SK-N-SH treated with all-trans-retinoic acid at 6 μM for 48 hours (cell line): ENCODE data around the gene PPP4R4.

ENCODE experiments used
- ATAC-seq: fragments of 200-7000 bp; cut with Tn5 transposase; 3 replicates; pipeline ENCODE4 v1.9.1; 2020; ENCODE audit warnings: mild to moderate bottlenecking, moderate library complexity
- ARNTL ChIP-seq: fragments of 450-650 bp; formaldehyde crosslinking; IDR thresholded peaks from 2 replicates; pipeline ENCODE4 v1.5.0; 2020; ENCODE audit warnings: low read depth, mild to moderate bottlenecking, moderate library complexity, borderline replicate concordance
- BACH2 ChIP-seq: fragments of 250-450 bp; sonication (Bioruptor Pico); IDR thresholded peaks from 2 replicates; pipeline ENCODE4 v1.9.0; 2021; ENCODE audit warnings: mild to moderate bottlenecking, borderline replicate concordance
- CSDC2 ChIP-seq: fragments of 250-450 bp; sonication (Bioruptor Pico); IDR thresholded peaks from 2 replicates; pipeline ENCODE4 v1.5.0; 2020; ENCODE audit warnings: mild to moderate bottlenecking, moderate library complexity
- ESRRG ChIP-seq: fragments of 250-450 bp; sonication (Bioruptor Pico); IDR thresholded peaks from 2 replicates; pipeline ENCODE4 v1.6.1; 2021; ENCODE audit warnings: mild to moderate bottlenecking
- ISL1 ChIP-seq: fragments of 250-450 bp; sonication (Bioruptor Pico); IDR thresholded peaks from 2 replicates; pipeline ENCODE4 v2.1.2; 2022; ENCODE audit warnings: mild to moderate bottlenecking, moderate library complexity
- OSR1 ChIP-seq: fragments of 250-450 bp; sonication (Bioruptor Pico); IDR thresholded peaks from 2 replicates; pipeline ENCODE4 v1.8.0; 2022; ENCODE audit warnings: moderate library complexity, mild to moderate bottlenecking, inconsistent platforms
- PPARA ChIP-seq: fragments of 250-450 bp; sonication (Bioruptor Pico); IDR thresholded peaks from 2 replicates; pipeline ENCODE4 v1.5.0; 2020; ENCODE audit warnings: mild to moderate bottlenecking, borderline replicate concordance
- RARB ChIP-seq: fragments of 250-450 bp; sonication (Bioruptor Pico); IDR thresholded peaks from 2 replicates; pipeline ENCODE4 v1.8.0; 2021; ENCODE audit warnings: mild to moderate bottlenecking, moderate library complexity
- SNAI2 ChIP-seq: fragments of 250-450 bp; sonication (Bioruptor Pico); IDR thresholded peaks from 2 replicates; pipeline ENCODE4 v1.5.0; 2020; ENCODE audit warnings: mild to moderate bottlenecking, moderate library complexity
- TCF4 ChIP-seq: fragments of 250-450 bp; sonication (Bioruptor Pico); IDR thresholded peaks from 2 replicates; pipeline ENCODE4 v1.8.0; 2021; ENCODE audit warnings: mild to moderate bottlenecking, moderate library complexity, borderline replicate concordance
- TOX ChIP-seq: fragments of 250-450 bp; sonication (Bioruptor Pico); IDR thresholded peaks from 2 replicates; pipeline ENCODE4 v1.8.0; 2021; ENCODE audit warnings: mild to moderate bottlenecking, moderate library complexity, borderline replicate concordance
- ZFP3 ChIP-seq: fragments of 250-450 bp; sonication (Bioruptor Pico); IDR thresholded peaks from 2 replicates; pipeline ENCODE4 v1.5.0; 2020; ENCODE audit warnings: mild to moderate bottlenecking, moderate library complexity
- ZFP30 ChIP-seq: fragments of 450-650 bp; formaldehyde crosslinking; IDR thresholded peaks from 2 replicates; pipeline ENCODE4 v1.5.0; 2022; ENCODE audit warnings: mild to moderate bottlenecking, moderate library complexity
- ZNF565 ChIP-seq: fragments of 450-650 bp; formaldehyde crosslinking; conservative IDR thresholded peaks from 2 replicates; pipeline ENCODE4 v1.5.0; 2020; ENCODE audit warnings: low read depth, mild to moderate bottlenecking, moderate library complexity
- ZNF70 ChIP-seq: fragments of 450-650 bp; formaldehyde crosslinking; IDR thresholded peaks from 2 replicates; pipeline ENCODE4 v1.5.0; 2020; ENCODE audit warnings: mild to moderate bottlenecking, moderate library complexity
- ZNF8 ChIP-seq: fragments of 450-650 bp; formaldehyde crosslinking; IDR thresholded peaks from 2 replicates; pipeline ENCODE4 v1.5.0; 2020; ENCODE audit warnings: mild to moderate bottlenecking, moderate library complexity
- TF ChIP-seq, protein P1 (sequence below): fragments of 250-450 bp; sonication (Bioruptor Pico); IDR thresholded peaks from 2 replicates; pipeline ENCODE4 v1.8.0; 2021; ENCODE audit warnings: low read depth, mild to moderate bottlenecking, moderate library complexity, borderline replicate concordance
- TF ChIP-seq, protein P2 (sequence below): fragments of 250-450 bp; sonication (Bioruptor Pico); IDR thresholded peaks from 2 replicates; pipeline ENCODE4 v1.8.0; 2020; ENCODE audit warnings: mild to moderate bottlenecking, moderate library complexity, borderline replicate concordance
- TF ChIP-seq, protein P3 (sequence below): fragments of 250-450 bp; sonication (Bioruptor Pico); IDR thresholded peaks from 2 replicates; pipeline ENCODE4 v1.5.1; 2021; ENCODE audit warnings: mild to moderate bottlenecking, moderate library complexity
- TF ChIP-seq, protein P4 (sequence below): fragments of 250-450 bp; sonication (Bioruptor Pico); IDR thresholded peaks from 2 replicates; pipeline ENCODE4 v1.5.1; 2020; ENCODE audit warnings: low read depth, mild to moderate bottlenecking, moderate library complexity

Gene PPP4R4

DNA sequence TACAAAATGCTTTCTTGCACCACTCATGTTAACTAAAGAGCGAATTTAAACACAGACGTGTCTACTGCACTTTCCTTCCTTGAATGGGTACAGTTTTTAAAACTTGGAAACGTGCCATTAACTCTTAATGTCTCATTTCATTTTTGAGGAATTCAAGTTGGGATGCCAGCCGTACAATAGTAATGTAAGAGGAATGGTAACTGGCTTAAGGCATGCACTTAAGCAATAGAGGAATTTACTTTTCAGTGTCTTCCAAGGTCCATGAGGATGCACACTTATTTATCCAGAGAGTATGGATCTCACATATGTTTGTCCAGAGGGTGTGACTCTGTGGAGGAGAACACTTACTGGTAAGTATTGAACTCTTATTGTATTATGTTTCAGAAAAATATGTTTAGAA lies 52.9 kb downstream of the PPP4R4 start:
- TF ChIP-seq PPARA: no peak
- peak; percentile 77 for TF ChIP-seq ISL1 (CRISPR knock-in tag)
- no peak for TF ChIP-seq RARB (CRISPR knock-in tag)
- TF ChIP-seq, protein P1, sequence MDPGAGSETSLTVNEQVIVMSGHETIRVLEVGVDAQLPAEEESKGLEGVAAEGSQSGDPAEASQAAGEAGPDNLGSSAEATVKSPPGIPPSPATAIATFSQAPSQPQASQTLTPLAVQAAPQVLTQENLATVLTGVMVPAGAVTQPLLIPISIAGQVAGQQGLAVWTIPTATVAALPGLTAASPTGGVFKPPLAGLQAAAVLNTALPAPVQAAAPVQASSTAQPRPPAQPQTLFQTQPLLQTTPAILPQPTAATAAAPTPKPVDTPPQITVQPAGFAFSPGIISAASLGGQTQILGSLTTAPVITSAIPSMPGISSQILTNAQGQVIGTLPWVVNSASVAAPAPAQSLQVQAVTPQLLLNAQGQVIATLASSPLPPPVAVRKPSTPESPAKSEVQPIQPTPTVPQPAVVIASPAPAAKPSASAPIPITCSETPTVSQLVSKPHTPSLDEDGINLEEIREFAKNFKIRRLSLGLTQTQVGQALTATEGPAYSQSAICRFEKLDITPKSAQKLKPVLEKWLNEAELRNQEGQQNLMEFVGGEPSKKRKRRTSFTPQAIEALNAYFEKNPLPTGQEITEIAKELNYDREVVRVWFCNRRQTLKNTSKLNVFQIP (CRISPR knock-in tag): no peak
- no peak for TF ChIP-seq ZFP3 (CRISPR knock-in tag)
- TF ChIP-seq ZNF8 (CRISPR knock-in tag): no peak
- no peak for TF ChIP-seq OSR1 (CRISPR knock-in tag)
- TF ChIP-seq TCF4 (CRISPR knock-in tag): no peak
- ATAC-seq: peak; percentile 90

DNA sequence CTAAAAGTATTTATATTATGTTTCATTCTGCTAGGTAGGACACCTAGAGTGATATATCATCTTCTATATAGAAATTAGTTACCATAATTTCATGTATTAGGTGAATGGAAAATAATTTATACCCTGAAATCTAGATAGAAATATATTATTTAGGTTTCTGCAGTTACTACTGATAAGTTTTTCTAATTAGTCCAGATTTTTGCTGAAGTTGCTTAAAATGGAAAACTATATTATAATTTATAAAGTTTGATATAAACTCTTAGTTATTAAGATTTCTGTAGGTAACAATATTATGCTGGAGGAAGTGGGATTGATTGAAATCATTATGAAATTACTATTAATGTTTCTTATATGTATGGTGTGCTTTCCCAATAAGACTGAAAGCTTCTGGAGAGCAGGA lies 62.9 kb downstream of the PPP4R4 start:
- ATAC-seq: no peak
- TF ChIP-seq ZNF565 (CRISPR knock-in tag): no peak
- TF ChIP-seq, protein P2, sequence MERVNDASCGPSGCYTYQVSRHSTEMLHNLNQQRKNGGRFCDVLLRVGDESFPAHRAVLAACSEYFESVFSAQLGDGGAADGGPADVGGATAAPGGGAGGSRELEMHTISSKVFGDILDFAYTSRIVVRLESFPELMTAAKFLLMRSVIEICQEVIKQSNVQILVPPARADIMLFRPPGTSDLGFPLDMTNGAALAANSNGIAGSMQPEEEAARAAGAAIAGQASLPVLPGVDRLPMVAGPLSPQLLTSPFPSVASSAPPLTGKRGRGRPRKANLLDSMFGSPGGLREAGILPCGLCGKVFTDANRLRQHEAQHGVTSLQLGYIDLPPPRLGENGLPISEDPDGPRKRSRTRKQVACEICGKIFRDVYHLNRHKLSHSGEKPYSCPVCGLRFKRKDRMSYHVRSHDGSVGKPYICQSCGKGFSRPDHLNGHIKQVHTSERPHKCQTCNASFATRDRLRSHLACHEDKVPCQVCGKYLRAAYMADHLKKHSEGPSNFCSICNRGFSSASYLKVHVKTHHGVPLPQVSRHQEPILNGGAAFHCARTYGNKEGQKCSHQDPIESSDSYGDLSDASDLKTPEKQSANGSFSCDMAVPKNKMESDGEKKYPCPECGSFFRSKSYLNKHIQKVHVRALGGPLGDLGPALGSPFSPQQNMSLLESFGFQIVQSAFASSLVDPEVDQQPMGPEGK (CRISPR knock-in tag): no peak
- no peak for TF ChIP-seq CSDC2 (CRISPR knock-in tag)
- TF ChIP-seq ZFP3 (CRISPR knock-in tag): no peak
- no peak for TF ChIP-seq ZNF70 (CRISPR knock-in tag)
- TF ChIP-seq OSR1 (CRISPR knock-in tag): no peak
- TF ChIP-seq ARNTL (CRISPR knock-in tag): no peak
- no peak for TF ChIP-seq ESRRG
- no peak for TF ChIP-seq BACH2
- TF ChIP-seq SNAI2 (CRISPR knock-in tag): no peak

DNA sequence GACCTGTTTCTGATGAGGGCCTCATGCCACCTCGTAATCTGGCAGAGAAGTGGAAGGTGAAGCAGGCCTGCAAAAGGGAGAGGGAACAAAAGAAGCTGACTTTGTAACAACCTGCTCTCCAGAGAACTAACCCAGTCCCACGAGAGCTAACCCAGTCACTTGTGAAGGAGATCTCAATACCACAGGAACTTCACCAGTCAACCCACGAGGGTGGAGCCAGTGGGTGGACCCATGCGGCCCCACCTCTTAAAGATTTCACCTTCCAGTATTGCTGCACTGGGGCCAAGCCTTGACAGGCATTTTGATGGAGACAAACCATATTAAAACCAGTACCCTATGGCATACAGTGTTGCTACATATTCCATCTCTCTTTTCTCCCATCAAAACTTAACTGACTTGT lies 63.9 kb downstream of the PPP4R4 start:
- TF ChIP-seq ZNF565 (CRISPR knock-in tag) (no peak), ESRRG (no peak), ARNTL (CRISPR knock-in tag) (no peak), TOX (CRISPR knock-in tag) (no peak), ZFP30 (CRISPR knock-in tag) (no peak), SNAI2 (CRISPR knock-in tag) (no peak), ZNF70 (CRISPR knock-in tag) (no peak), OSR1 (CRISPR knock-in tag) (no peak), BACH2 (no peak)
- TF ChIP-seq, protein P2 (CRISPR knock-in tag): no peak
- TF ChIP-seq, protein P3, sequence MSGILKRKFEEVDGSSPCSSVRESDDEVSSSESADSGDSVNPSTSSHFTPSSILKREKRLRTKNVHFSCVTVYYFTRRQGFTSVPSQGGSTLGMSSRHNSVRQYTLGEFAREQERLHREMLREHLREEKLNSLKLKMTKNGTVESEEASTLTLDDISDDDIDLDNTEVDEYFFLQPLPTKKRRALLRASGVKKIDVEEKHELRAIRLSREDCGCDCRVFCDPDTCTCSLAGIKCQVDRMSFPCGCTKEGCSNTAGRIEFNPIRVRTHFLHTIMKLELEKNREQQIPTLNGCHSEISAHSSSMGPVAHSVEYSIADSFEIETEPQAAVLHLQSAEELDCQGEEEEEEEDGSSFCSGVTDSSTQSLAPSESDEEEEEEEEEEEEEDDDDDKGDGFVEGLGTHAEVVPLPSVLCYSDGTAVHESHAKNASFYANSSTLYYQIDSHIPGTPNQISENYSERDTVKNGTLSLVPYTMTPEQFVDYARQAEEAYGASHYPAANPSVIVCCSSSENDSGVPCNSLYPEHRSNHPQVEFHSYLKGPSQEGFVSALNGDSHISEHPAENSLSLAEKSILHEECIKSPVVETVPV (CRISPR knock-in tag): no peak
- TF ChIP-seq, protein P4, sequence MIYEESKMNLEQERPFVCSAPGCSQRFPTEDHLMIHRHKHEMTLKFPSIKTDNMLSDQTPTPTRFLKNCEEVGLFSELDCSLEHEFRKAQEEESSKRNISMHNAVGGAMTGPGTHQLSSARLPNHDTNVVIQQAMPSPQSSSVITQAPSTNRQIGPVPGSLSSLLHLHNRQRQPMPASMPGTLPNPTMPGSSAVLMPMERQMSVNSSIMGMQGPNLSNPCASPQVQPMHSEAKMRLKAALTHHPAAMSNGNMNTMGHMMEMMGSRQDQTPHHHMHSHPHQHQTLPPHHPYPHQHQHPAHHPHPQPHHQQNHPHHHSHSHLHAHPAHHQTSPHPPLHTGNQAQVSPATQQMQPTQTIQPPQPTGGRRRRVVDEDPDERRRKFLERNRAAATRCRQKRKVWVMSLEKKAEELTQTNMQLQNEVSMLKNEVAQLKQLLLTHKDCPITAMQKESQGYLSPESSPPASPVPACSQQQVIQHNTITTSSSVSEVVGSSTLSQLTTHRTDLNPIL (CRISPR knock-in tag): no peak
- TF ChIP-seq, protein P1 (CRISPR knock-in tag): no peak
- no peak for ATAC-seq
